GM21423 (cell line): Measurements from ENCODE around the gene NDRG4.

ENCODE experiments used
- ATAC-seq: cut with Tn5 transposase; IDR thresholded peaks from one replicate; pipeline ENCODE4 v1.9.1; 2021; ENCODE audit warnings: mild to moderate bottlenecking, moderate library complexity; ENCODE audit not compliant: unreplicated experiment

NDRG4 gene

DNA sequence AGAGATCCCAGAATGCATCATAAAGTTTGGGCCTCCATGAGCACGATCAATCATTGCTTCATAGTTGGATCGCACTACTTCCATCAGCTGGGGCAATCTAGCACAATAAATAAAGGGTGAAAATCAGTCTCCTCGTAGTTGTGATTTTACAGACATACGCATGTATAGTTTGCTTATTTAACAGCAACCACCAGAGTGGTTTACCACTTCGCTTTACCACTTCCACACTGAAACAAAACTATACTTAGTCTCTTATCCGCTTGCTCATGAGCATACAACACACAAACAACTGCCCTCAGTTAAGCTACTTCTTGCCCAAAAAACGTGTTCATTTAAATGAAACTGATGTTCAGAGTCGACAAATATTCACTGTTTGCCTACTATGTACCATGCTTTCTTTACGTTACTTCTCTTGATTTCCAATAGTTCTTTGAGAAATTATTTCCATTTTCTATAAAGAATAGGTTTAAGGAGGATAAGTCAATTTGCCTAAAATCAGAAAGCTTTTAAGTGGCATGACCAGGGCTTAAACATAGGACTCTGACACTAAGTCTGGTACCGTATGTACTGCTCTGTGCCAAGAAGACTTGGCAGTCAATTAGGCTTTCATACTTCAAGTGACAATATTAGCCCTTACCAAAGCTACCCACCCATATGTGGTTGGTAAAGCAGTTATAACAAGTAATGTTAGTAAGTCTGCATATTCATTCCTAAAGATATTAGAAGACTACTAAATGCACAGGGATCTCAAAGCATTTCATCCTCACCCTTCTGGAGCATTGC lies 37.4 kb downstream of the NDRG4 start:
- no peak for ATAC-seq

DNA sequence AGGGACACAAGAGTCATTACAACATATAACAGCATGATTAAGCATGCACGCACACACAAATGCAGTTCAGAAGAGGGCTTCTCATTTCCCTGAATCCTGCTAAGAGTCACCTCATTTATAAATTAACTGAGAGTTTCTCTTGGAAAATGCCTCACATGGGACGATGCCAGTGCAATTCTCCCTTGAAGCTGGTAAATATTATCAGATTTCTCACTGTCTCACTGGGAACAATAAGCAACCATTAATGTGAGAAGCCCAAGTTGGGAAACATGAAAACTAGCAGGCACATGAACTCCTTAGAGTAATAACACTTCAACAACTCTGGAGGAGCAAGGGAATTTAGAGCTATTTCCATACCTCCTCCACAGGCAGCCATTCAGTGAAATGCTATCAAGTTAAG lies 41.8 kb downstream of the NDRG4 start:
- ATAC-seq: no peak

DNA sequence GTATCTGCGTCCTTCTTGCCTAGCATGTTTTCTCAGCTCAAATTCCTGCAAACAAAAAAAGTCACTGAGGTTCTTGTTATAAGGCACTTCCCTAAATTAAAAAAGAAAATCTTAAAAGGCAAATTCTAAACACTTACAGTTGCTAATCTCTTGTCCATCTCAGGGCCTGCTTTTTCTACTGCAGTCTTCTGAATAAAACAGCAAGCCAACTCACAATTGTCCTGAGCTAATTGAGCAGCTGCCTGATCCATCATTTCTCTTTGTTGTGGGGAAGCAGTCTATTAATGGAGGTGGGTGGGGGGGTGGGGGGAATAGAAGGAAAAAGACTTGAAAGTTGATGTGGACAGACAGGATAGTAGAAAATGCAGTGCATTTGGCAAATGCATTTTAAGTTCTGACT lies 42.3 kb downstream of the NDRG4 start:
- ATAC-seq: no peak

DNA sequence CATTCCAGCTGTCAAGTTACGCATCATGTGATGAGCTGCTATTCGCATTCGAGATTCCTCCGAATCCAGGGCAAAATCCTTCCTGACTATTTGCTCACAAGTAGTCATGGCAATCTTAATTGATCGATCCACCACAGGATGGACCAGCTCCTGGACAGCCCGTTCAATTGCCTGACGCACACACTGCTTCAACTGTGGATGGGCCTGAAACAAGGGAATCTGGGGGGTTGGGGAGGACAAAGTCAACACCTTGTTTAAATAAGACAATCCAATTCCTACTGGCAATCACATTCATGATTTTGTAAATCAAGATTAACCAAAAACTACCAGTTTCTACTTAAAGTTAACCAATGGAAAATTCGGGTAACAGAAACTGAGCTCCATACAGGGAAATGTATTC lies 43.7 kb downstream of the NDRG4 start:
- ATAC-seq: no peak

DNA sequence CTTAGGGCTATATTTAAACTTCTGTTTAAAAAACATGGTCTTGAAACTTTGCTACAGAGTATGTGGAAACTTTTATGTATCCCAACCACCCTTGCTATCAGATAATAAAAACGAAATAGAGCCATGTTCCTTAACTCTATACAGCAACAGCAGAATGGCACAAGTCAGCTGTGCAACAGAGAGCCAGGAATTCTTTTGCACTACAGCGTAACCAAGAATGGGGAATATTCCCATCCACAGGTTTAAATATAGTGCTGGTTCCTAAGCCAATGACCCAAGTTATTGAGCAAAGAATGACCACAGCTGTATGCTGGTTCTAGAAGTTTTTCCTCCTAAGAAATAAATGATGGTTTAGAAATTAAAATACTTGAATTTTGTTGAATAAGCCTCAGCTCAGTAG lies 48.4 kb downstream of the NDRG4 start:
- no peak for ATAC-seq

DNA sequence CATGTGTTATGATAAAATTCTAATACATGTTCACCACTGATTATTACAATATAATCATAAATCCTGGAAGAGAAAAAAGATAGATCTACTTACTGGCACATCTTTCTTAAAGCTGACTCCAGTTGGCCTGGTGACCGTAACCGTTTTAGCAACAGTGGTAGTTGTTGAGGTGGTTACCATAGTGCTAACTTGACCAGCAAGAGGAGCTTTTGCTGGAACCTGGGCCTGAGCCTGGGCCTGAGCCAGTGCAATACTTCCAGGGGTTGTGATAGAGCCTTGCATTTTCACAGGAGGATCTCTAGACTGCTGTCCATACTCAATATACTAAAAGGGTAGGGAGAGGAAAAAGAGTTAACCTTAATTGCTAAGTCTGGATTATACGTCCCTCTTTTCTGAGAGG lies 51.6 kb downstream of the NDRG4 start:
- ATAC-seq: no peak

DNA sequence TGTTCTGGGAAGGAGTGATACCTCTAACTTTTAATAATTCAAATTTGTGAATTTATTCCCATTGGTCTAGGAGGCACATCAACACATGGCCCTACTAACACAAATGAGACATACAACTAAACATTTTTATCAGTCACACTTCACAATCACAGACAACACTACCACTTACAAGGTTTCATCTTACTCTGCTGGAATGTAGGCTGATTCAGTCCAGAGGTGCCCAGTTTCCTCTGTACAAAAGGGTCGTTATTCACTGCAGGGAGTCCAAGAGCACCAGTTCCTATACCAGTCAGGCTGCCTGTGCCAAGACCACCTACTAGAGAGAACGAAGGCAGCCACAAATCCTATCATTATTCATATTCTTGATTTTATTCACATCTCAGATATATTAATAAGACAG lies 56.7 kb downstream of the NDRG4 start:
- no peak for ATAC-seq
